K562 (cell line): ENCODE measurements around the gene HSPA4L. TPM values are rescaled to one million over a fixed set of nuclear protein-coding genes. Genes with fewer than 3 reads are reported as not detected.

Experiments used
- ATF7 ChIP-seq: fragments of 450-650 bp; IDR thresholded peaks from 2 replicates; pipeline ENCODE4 v1.7.1; 2014; ENCODE audit warnings: mild to moderate bottlenecking, moderate library complexity
- BRD9 ChIP-seq: fragments of 450-650 bp; IDR thresholded peaks from 2 replicates; pipeline ENCODE4 v1.6.1; 2018; ENCODE audit warnings: low read depth; ENCODE audit not compliant: partially characterized antibody
- ELF4 ChIP-seq: fragments of 450-650 bp; formaldehyde crosslinking; IDR thresholded peaks from 2 replicates; pipeline ENCODE4 v1.4.0; 2022; ENCODE audit warnings: missing genetic modification characterization
- HNRNPH1 ChIP-seq: fragments of 200-400 bp; formaldehyde crosslinking; optimal IDR thresholded peaks from 2 replicates; pipeline ENCODE3; 2017; ENCODE audit warnings: low read depth, mild to moderate bottlenecking, low read length, moderate library complexity
- ILF3 ChIP-seq: fragments of 450-650 bp; IDR thresholded peaks from 2 replicates; pipeline ENCODE4 v1.6.1; 2018; ENCODE audit warnings: antibody characterized with exemption, mild to moderate bottlenecking, moderate library complexity, borderline replicate concordance
- NONO ChIP-seq, 2 experiments: fragments of 200-400 bp in 1 of 2; fragments of 450-650 bp in 1 of 2; formaldehyde crosslinking in 1 of 2; IDR thresholded peaks; 2 replicates each; pipeline ENCODE4 v1.6.1; 2017; ENCODE audit warnings: low read depth in 2 of 2, mild to moderate bottlenecking in 2 of 2, moderate library complexity in 2 of 2, low read length in 1 of 2
- PML ChIP-seq: IDR thresholded peaks from 2 replicates; pipeline ENCODE4 v1.6.1; 2012; ENCODE audit warnings: low read length, inconsistent platforms
- SIRT6 ChIP-seq: IDR thresholded peaks from one replicate; pipeline ENCODE4 v1.6.1; 2012; ENCODE audit warnings: low read depth, mild to moderate bottlenecking, control low read depth, inconsistent platforms, low read length, moderate library complexity
- STAG1 ChIP-seq: sonication (generic); formaldehyde crosslinking; IDR thresholded peaks from 2 replicates; pipeline ENCODE4 v1.5.0; 2020; ENCODE audit warnings: missing genetic modification reagents, borderline replicate concordance
- ZNF644 ChIP-seq: fragments of 200-800 bp; sonication (Bioruptor generic); IDR thresholded peaks from 2 replicates; pipeline ENCODE4 v1.6.1; 2016; ENCODE audit warnings: low read depth, missing genetic modification characterization, missing compliant biosample characterization
- polyA plus RNA-seq, 8 experiments: library from polyadenylated mRNA; depleted of rRNA in 4 of 8; stranded (reverse) in 5 of 8; unstranded in 3 of 8; fragments of >200 nt; fragmentation: Nextera tagmentation in 2 of 8; fragmentation: Illumina TruSeq in 1 of 8; extraction: Ambion mirVana in 2 of 8; extraction: Trizol in 1 of 8; gene quantifications; 2 replicates each; pipeline versions ENCODE4 v1.2.1 to v1.2.3, GENCODE V29; 2011 to 2014; ENCODE audit warnings: inconsistent platforms in 1 of 8, missing spikeins in 1 of 8
- total RNA-seq, 7 experiments: library from RNA; depleted of rRNA in 6 of 7; stranded (reverse); fragments of >200 nt in 6 of 7; fragmentation: Illumina TruSeq in 2 of 7; extraction: Trizol in 2 of 7; gene quantifications; 2 replicates each; pipeline versions ENCODE4 v1.2.1 to v1.2.3, GENCODE V29; 2011 to 2021; ENCODE audit warnings: low replicate concordance in 1 of 7
- TF ChIP-seq, protein P1 (sequence below): fragments of 450-650 bp; formaldehyde crosslinking; IDR thresholded peaks from 2 replicates; pipeline ENCODE4 v1.4.0; 2022; ENCODE audit warnings: missing genetic modification characterization
- TF ChIP-seq, protein P2 (sequence below), 2 experiments: fragments of 250-450 bp in 1 of 2; fragments of 450-650 bp in 1 of 2; sonication (Bioruptor Pico) in 1 of 2; IDR thresholded peaks; 2 replicates each; pipeline versions ENCODE4 v1.6.1 to v1.8.0; 2016 to 2021; ENCODE audit warnings: mild to moderate bottlenecking in 2 of 2, moderate library complexity in 2 of 2, missing compliant biosample characterization in 1 of 2, missing genetic modification characterization in 1 of 2
- TF ChIP-seq, protein P3 (sequence below): fragments of 450-650 bp; formaldehyde crosslinking; IDR thresholded peaks from 2 replicates; pipeline ENCODE4 v1.4.0; 2020; ENCODE audit warnings: mild to moderate bottlenecking, moderate library complexity
- TF ChIP-seq, protein P4 (sequence below): IDR thresholded peaks from 2 replicates; pipeline ENCODE4 v1.6.1; 2011; ENCODE audit warnings: borderline replicate concordance, low read depth, mild to moderate bottlenecking, moderate library complexity, low read length; ENCODE audit not compliant: insufficient read depth, poor library complexity, severe bottlenecking
- TF ChIP-seq, protein P5 (sequence below): sonication (generic); formaldehyde crosslinking; IDR thresholded peaks from 2 replicates; pipeline ENCODE4 v1.9.0; 2022; ENCODE audit warnings: mild to moderate bottlenecking, missing genetic modification reagents
- TF ChIP-seq, protein P6 (sequence below): sonication (generic); formaldehyde crosslinking; IDR thresholded peaks from 2 replicates; pipeline ENCODE4 v1.8.1; 2023; ENCODE audit warnings: mild to moderate bottlenecking, missing genetic modification reagents
- TF ChIP-seq, protein P7 (sequence below): fragments of 250-450 bp; sonication (Bioruptor Pico); IDR thresholded peaks from 2 replicates; pipeline ENCODE4 v1.6.1; 2021; ENCODE audit warnings: mild to moderate bottlenecking

HSPA4L gene
- total and polyA plus RNA-seq, 9 of the 15 experiments (the other 6 are each of a cell fraction or from before 2014, with no cell fraction given), result 12.3 to 37.0 (median 21.7) TPM

DNA sequence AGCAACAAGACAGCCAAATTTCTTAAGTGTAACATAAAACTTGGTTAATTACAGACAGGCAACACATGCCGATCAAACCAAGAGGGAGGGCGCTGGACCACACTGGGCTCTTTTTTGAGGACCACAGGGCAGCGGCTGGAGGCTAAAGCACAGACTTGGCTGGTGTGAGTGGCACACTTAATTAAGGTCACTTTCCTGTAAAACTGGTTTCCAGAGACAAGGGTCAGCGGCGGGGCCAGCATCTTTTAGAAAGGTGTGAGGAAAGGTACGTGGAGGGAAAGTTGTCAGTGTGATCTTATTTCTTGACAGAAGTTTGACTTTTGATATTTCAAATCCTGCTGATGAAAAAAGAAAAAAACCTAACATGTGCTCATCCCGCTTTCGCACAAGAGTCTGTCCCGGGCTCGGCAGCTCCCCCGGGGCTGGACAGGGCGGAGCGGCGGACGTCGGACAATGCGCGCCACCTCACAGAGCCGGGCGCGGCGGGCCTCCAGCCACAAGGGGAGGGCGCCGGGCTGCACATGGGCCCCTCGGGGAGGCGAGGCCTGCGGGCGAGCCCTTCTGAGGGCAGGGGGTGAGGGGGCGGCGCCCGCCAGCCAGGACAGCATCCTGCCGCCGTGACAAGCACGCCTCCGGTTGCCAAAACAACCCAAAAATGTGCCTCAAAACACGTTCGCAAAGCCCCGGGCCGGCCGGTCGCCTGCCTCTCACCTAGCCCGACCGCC lies 660 bp upstream of the HSPA4L start (continued):
- TF ChIP-seq, protein P1, sequence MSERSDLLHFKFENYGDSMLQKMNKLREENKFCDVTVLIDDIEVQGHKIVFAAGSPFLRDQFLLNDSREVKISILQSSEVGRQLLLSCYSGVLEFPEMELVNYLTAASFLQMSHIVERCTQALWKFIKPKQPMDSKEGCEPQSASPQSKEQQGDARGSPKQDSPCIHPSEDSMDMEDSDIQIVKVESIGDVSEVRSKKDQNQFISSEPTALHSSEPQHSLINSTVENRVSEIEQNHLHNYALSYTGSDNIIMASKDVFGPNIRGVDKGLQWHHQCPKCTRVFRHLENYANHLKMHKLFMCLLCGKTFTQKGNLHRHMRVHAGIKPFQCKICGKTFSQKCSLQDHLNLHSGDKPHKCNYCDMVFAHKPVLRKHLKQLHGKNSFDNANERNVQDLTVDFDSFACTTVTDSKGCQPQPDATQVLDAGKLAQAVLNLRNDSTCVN (CRISPR knock-in tag), result no peak
- TF ChIP-seq PML (no peak), ATF7 (no peak), ELF4 (CRISPR knock-in tag) (no peak), ILF3 (no peak), STAG1 (CRISPR knock-in tag) (no peak), HNRNPH1 (no peak), BRD9 (no peak), SIRT6 (no peak), NONO (IDR thresholded peaks at IDR 0.05; ENCODE audit: low read depth in 2 of 2, low read length in 1 of 2) (peak in 1 of 2 experiments; percentile 38; a peak in 1 of 4 replicates), ZNF644 (tag) (no peak)
- TF ChIP-seq, protein P2, sequence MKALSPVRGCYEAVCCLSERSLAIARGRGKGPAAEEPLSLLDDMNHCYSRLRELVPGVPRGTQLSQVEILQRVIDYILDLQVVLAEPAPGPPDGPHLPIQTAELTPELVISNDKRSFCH (CRISPR knock-in tag; IDR thresholded peaks at IDR 0.05), result no peak
- TF ChIP-seq, protein P2 (tag; IDR thresholded peaks at IDR 0.05), result 0 out of 2 replicates have a peak, but pooled peaks have one; percentile 30
- TF ChIP-seq, protein P3, sequence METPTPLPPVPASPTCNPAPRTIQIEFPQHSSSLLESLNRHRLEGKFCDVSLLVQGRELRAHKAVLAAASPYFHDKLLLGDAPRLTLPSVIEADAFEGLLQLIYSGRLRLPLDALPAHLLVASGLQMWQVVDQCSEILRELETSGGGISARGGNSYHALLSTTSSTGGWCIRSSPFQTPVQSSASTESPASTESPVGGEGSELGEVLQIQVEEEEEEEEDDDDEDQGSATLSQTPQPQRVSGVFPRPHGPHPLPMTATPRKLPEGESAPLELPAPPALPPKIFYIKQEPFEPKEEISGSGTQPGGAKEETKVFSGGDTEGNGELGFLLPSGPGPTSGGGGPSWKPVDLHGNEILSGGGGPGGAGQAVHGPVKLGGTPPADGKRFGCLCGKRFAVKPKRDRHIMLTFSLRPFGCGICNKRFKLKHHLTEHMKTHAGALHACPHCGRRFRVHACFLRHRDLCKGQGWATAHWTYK (CRISPR knock-in tag), result 0 out of 2 replicates have a peak, but pooled peaks have one; percentile 55
- TF ChIP-seq, protein P4, sequence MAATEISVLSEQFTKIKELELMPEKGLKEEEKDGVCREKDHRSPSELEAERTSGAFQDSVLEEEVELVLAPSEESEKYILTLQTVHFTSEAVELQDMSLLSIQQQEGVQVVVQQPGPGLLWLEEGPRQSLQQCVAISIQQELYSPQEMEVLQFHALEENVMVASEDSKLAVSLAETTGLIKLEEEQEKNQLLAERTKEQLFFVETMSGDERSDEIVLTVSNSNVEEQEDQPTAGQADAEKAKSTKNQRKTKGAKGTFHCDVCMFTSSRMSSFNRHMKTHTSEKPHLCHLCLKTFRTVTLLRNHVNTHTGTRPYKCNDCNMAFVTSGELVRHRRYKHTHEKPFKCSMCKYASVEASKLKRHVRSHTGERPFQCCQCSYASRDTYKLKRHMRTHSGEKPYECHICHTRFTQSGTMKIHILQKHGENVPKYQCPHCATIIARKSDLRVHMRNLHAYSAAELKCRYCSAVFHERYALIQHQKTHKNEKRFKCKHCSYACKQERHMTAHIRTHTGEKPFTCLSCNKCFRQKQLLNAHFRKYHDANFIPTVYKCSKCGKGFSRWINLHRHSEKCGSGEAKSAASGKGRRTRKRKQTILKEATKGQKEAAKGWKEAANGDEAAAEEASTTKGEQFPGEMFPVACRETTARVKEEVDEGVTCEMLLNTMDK, result peak; percentile 2
- TF ChIP-seq, protein P5, sequence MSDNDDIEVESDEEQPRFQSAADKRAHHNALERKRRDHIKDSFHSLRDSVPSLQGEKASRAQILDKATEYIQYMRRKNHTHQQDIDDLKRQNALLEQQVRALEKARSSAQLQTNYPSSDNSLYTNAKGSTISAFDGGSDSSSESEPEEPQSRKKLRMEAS (CRISPR knock-in tag), result peak; percentile 62
- TF ChIP-seq, protein P6, sequence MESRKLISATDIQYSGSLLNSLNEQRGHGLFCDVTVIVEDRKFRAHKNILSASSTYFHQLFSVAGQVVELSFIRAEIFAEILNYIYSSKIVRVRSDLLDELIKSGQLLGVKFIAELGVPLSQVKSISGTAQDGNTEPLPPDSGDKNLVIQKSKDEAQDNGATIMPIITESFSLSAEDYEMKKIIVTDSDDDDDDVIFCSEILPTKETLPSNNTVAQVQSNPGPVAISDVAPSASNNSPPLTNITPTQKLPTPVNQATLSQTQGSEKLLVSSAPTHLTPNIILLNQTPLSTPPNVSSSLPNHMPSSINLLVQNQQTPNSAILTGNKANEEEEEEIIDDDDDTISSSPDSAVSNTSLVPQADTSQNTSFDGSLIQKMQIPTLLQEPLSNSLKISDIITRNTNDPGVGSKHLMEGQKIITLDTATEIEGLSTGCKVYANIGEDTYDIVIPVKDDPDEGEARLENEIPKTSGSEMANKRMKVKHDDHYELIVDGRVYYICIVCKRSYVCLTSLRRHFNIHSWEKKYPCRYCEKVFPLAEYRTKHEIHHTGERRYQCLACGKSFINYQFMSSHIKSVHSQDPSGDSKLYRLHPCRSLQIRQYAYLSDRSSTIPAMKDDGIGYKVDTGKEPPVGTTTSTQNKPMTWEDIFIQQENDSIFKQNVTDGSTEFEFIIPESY (CRISPR knock-in tag), result peak; percentile 99
- TF ChIP-seq, protein P7, sequence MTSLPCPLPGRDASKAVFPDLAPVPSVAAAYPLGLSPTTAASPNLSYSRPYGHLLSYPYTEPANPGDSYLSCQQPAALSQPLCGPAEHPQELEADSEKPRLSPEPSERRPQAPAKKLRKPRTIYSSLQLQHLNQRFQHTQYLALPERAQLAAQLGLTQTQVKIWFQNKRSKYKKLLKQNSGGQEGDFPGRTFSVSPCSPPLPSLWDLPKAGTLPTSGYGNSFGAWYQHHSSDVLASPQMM, result no peak
